ENCODE results near the gene PNPO. TPM values are rescaled to one million over a fixed set of nuclear protein-coding genes. Genes with fewer than 3 reads are reported as not detected.

PNPO gene
- total and polyA plus RNA-seq, 2 experiments from 2014 or later: 12.2 to 17.0 TPM

- Histone ChIP-seq H3K27me3 (no peaks in the 10 kb centered on the region), H3K9me3 (ENCODE audit: low read depth) (no peaks in the 10 kb centered on the region), H2AFZ (no peak overlapping the region), H3K4me3 (no peak overlapping the region), H3K36me3 (replicated peaks; ENCODE audit: insufficient read depth, low read depth) (no peaks in the 10 kb centered on the region), H3K9me2 (replicated peaks; ENCODE audit: insufficient read depth) (no peaks in the 10 kb centered on the region), H3K4me1 (ENCODE audit: insufficient read depth) (peaks cover 52% of the 10 kb centered on the region), H4K20me1 (ENCODE audit: insufficient read depth, poor library complexity, severe bottlenecking) (no peaks in the 10 kb centered on the region), H3K79me2 (peaks cover 17% of the 10 kb centered on the region), H3K27ac (peak overlapping the region; percentile 86), H3K4me2 (no peak overlapping the region)
- 70% methylated on average over 5 of the region's 5 CpGs for WGBS (ENCODE audit: low lambda C conversion rate, missing lambda C conversion rate)
- TF ChIP-seq EZH2phosphoT487 (IDR thresholded peaks at IDR 0.05; ENCODE audit: low read depth, severe bottlenecking, unreplicated experiment): no peak
- no peak for TF ChIP-seq CTCF (IDR thresholded peaks at IDR 0.05; ENCODE audit: poor library complexity)
- no peak for TF ChIP-seq EZH2 (IDR thresholded peaks at IDR 0.05; ENCODE audit: borderline replicate concordance)
- DNase-seq (ENCODE audit: low spot score): no peak
These were observed 27.5 kb downstream of the PNPO start for GRCh38 chr17:47968836-47969235.

- 51% methylated on average over 15 of the region's 15 CpGs for WGBS (ENCODE audit: low lambda C conversion rate, missing lambda C conversion rate)
These were observed 28.8 kb downstream of the PNPO start for GRCh38 chr17:47969930-47970724.

GRCh38 chr17:47970725-47971499 is 29.5 kb downstream of the PNPO start, which contains the start of gene CDK5RAP3:
CDK5RAP3 (plus strand) TSS chr17:47971113; CDS start chr17:47971147, 34 bp downstream.
- Histone ChIP-seq H3K9me2 (replicated peaks; ENCODE audit: insufficient read depth) (no peaks in the 10 kb centered on the region), H3K4me1 (ENCODE audit: insufficient read depth) (peaks cover 36% of the 10 kb centered on the region)
- WGBS (ENCODE audit: low lambda C conversion rate, missing lambda C conversion rate): 2% methylated on average over 61 of the region's 62 CpGs

More at GRCh38 chr17:47969930-47970724, 28.8 kb downstream of the PNPO start:
- TF ChIP-seq EZH2phosphoT487 (IDR thresholded peaks at IDR 0.05; ENCODE audit: low read depth, severe bottlenecking, unreplicated experiment) (no peak), EZH2 (IDR thresholded peaks at IDR 0.05; ENCODE audit: borderline replicate concordance) (no peak), CTCF (IDR thresholded peaks at IDR 0.05; ENCODE audit: poor library complexity) (no peak)
- H3K9me2 ChIP-seq (replicated peaks; ENCODE audit: insufficient read depth): no peaks in the 10 kb centered on the region
- DNase-seq (ENCODE audit: low spot score): no peak
- H3K4me3 ChIP-seq: no peak overlapping the region
- no peaks in the 10 kb centered on the region for H4K20me1 ChIP-seq (ENCODE audit: insufficient read depth, poor library complexity, severe bottlenecking)
- peak overlapping the region; percentile 72 for H3K4me2 ChIP-seq
- no peaks in the 10 kb centered on the region for H3K9me3 ChIP-seq (ENCODE audit: low read depth)
- no peaks in the 10 kb centered on the region for H3K27me3 ChIP-seq
- peak overlapping the region; percentile 45 for H2AFZ ChIP-seq
- H3K4me1 ChIP-seq (ENCODE audit: insufficient read depth): peaks cover 43% of the 10 kb centered on the region
- H3K27ac ChIP-seq: peak overlapping the region; percentile 13
- H3K36me3 ChIP-seq (replicated peaks; ENCODE audit: insufficient read depth, low read depth): no peaks in the 10 kb centered on the region
- H3K79me2 ChIP-seq: peaks cover 17% of the 10 kb centered on the region

More at GRCh38 chr17:47970725-47971499, 29.5 kb downstream of the PNPO start, which contains the start of gene CDK5RAP3:
- Histone ChIP-seq H4K20me1 (ENCODE audit: insufficient read depth, poor library complexity, severe bottlenecking) (no peaks in the 10 kb centered on the region), H3K9me3 (ENCODE audit: low read depth) (no peaks in the 10 kb centered on the region), H3K79me2 (peaks cover 17% of the 10 kb centered on the region), H3K36me3 (replicated peaks; ENCODE audit: insufficient read depth, low read depth) (no peaks in the 10 kb centered on the region), H3K27ac (peak within 1 kb of the TSS; percentile 62), H3K4me2 (peak within 1 kb of the TSS; percentile 92), H3K27me3 (no peaks in the 10 kb centered on the region), H2AFZ (peak within 1 kb of the TSS; percentile 45), H3K4me3 (peak within 1 kb of the TSS; percentile 34)
- peak; percentile 87 for TF ChIP-seq CTCF (IDR thresholded peaks at IDR 0.05; ENCODE audit: poor library complexity)
- TF ChIP-seq EZH2phosphoT487 (IDR thresholded peaks at IDR 0.05; ENCODE audit: low read depth, severe bottlenecking, unreplicated experiment): no peak
- no peak for TF ChIP-seq EZH2 (IDR thresholded peaks at IDR 0.05; ENCODE audit: borderline replicate concordance)
- peak; percentile 100 for DNase-seq (ENCODE audit: low spot score)

All from hepatocyte (in vitro differentiated cells).